ENCODE data around the gene KAT7.

The KAT7 gene

GRCh38 chr17:49788478-49789242, at the start of gene KAT7:
KAT7 (plus strand) TSS chr17:49788681; CDS start chr17:49788835, 154 bp downstream.
- peaks cover 28% of the 10 kb centered on the region for H3K4me1 ChIP-seq (ENCODE audit: low read depth, poor library complexity, severe bottlenecking)
- TF ChIP-seq CTCF (conservative IDR thresholded peaks at IDR 0.05; ENCODE audit: low read depth, low read length): peak; percentile 59; the same call in 1 of the 2 replicates
- H2AFZ ChIP-seq (ENCODE audit: low read depth): peak within 1 kb of the TSS; percentile 66
- H3K4me2 ChIP-seq: peak within 1 kb of the TSS; percentile 77
- no peak within 1 kb of the TSS for H3K4me3 ChIP-seq (IDR thresholded peaks at IDR 0.05; ENCODE audit: insufficient read depth, low read depth, low read length)
- peak within 1 kb of the TSS; percentile 91 for H3K27ac ChIP-seq
- no peaks in the 10 kb centered on the region for H3K27me3 ChIP-seq (ENCODE audit: insufficient read depth, low read depth)
- H3K9ac ChIP-seq: peak within 1 kb of the TSS; percentile 96
- H3K36me3 ChIP-seq (ENCODE audit: insufficient read depth): peaks cover 11% of the 10 kb centered on the region
- peaks cover 45% of the 10 kb centered on the region for H3K79me2 ChIP-seq (ENCODE audit: insufficient read depth, low read depth)
- H4K20me1 ChIP-seq (ENCODE audit: insufficient read depth): peaks cover 5% of the 10 kb centered on the region; the same call in 1 of the 2 replicates

DNA sequence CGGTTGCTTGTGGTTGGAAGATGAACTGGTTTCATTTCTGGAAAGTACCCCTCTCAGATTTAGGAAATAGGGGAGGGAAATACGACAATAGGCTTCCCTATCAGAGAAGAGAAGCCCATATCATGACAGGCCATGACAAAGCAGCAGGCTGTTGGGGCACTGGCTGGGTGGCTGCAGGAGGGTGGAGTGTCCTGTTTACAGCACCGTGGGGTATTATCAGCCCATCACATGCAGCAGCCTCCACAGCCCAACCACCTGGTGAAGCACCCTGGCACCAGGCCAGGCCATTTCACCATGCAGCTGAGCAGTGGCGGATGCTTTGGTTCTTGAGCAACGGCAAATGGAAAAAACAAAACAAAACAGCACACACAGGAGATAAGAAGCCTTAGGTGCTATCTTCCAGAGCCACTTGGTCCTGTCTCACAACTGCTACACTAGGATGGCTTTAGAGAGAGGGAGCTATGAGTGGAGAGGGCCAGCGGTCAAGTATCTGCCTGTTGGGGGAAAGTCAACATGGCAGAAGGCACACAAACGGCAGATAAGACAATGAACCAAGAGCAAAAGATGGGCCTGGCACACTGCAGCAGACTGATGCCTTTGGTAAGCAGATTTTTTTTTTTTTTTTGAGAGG, 48.7 kb upstream of the KAT7 start:
- Histone ChIP-seq H3K4me2 (peak overlapping the region; percentile 87), H3K4me3 (IDR thresholded peaks at IDR 0.05; ENCODE audit: insufficient read depth, low read depth, low read length) (no peak overlapping the region), H3K27ac (peak overlapping the region; percentile 95)

GRCh38 chr17:49741009-49741691, 47.3 kb upstream of the KAT7 start:
- peaks cover 99% of the 10 kb centered on the region for H3K4me1 ChIP-seq (ENCODE audit: low read depth, poor library complexity, severe bottlenecking)
- H3K79me2 ChIP-seq (ENCODE audit: insufficient read depth, low read depth): peaks cover 92% of the 10 kb centered on the region
- H3K4me3 ChIP-seq (IDR thresholded peaks at IDR 0.05; ENCODE audit: insufficient read depth, low read depth, low read length): no peak overlapping the region
- H4K20me1 ChIP-seq (ENCODE audit: insufficient read depth): no peaks in the 10 kb centered on the region
- H3K36me3 ChIP-seq (ENCODE audit: insufficient read depth): no peaks in the 10 kb centered on the region
- peak overlapping the region; percentile 87 for H3K4me2 ChIP-seq
- no peak overlapping the region for H2AFZ ChIP-seq (ENCODE audit: low read depth)
- no peaks in the 10 kb centered on the region for H3K27me3 ChIP-seq (ENCODE audit: insufficient read depth, low read depth)
- H3K9ac ChIP-seq: peak overlapping the region; percentile 58
- TF ChIP-seq CTCF (conservative IDR thresholded peaks at IDR 0.05; ENCODE audit: low read depth, low read length): no peak
- H3K27ac ChIP-seq: peak overlapping the region; percentile 95

More for the DNA sequence above, 48.7 kb upstream of the KAT7 start:
- H3K9ac ChIP-seq: peak overlapping the region; percentile 58
- TF ChIP-seq CTCF (conservative IDR thresholded peaks at IDR 0.05; ENCODE audit: low read depth, low read length): no peak
- no peaks in the 10 kb centered on the region for H4K20me1 ChIP-seq (ENCODE audit: insufficient read depth)
- peak overlapping the region; percentile 1; the same call in 1 of the 2 replicates for H2AFZ ChIP-seq (ENCODE audit: low read depth)
- no peaks in the 10 kb centered on the region for H3K27me3 ChIP-seq (ENCODE audit: insufficient read depth, low read depth)
- H3K4me1 ChIP-seq (ENCODE audit: low read depth, poor library complexity, severe bottlenecking): peaks cover 87% of the 10 kb centered on the region
- peaks cover 92% of the 10 kb centered on the region for H3K79me2 ChIP-seq (ENCODE audit: insufficient read depth, low read depth)
- H3K36me3 ChIP-seq (ENCODE audit: insufficient read depth): no peaks in the 10 kb centered on the region

GRCh38 chr17:49741692-49742076, 46.8 kb upstream of the KAT7 start:
- peak overlapping the region; percentile 87 for H3K4me2 ChIP-seq
- no peak overlapping the region for H3K4me3 ChIP-seq (IDR thresholded peaks at IDR 0.05; ENCODE audit: insufficient read depth, low read depth, low read length)
- no peak overlapping the region for H2AFZ ChIP-seq (ENCODE audit: low read depth)
- no peak for TF ChIP-seq CTCF (conservative IDR thresholded peaks at IDR 0.05; ENCODE audit: low read depth, low read length)
- peak overlapping the region; percentile 95 for H3K27ac ChIP-seq
- peaks cover 92% of the 10 kb centered on the region for H3K79me2 ChIP-seq (ENCODE audit: insufficient read depth, low read depth)
- H3K27me3 ChIP-seq (ENCODE audit: insufficient read depth, low read depth): no peaks in the 10 kb centered on the region
- H3K4me1 ChIP-seq (ENCODE audit: low read depth, poor library complexity, severe bottlenecking): peaks cover 99% of the 10 kb centered on the region
- no peaks in the 10 kb centered on the region for H3K36me3 ChIP-seq (ENCODE audit: insufficient read depth)
- H3K9ac ChIP-seq: peak overlapping the region; percentile 58
- no peaks in the 10 kb centered on the region for H4K20me1 ChIP-seq (ENCODE audit: insufficient read depth)
